ENCODE measurements around the gene ELOVL1.

The ELOVL1 gene

DNA sequence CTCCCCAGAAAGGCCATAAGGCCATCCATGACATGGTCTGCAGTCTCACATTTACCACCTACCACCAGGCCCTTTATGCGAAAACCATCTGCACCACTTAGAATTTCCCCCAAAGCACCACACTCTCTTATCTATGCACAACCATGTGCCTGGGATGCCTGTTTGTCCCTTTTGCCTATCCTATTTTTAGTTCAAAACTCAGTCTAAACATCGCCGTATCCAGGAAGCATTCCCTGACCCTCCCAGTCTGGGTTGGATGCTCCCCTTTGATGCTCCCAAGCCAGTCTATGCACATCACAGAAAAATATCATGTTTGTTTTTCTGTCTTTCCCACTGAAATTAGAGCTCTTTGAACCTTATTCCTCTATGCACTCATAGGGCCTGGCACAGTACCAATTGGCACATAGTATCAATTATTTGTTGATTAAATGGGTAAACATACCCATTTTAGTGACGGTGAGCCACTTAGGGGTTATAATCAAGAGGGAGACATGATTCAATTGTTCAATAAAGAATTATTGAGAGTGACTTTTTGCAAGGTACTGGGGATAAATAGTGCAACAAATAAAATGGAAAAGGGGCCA, 23.5 kb downstream of the ELOVL1 start:
- TF ChIP-seq RAD21 (IDR thresholded peaks at IDR 0.05; ENCODE audit: low read depth) (no peak), CEBPB (IDR thresholded peaks at IDR 0.05) (no peak), YY1 (IDR thresholded peaks at IDR 0.05; ENCODE audit: low read depth) (no peak), FOXM1 (IDR thresholded peaks at IDR 0.05; ENCODE audit: borderline replicate concordance, low read depth) (no peak), MAX (IDR thresholded peaks at IDR 0.05) (no peak), ZBTB7A (IDR thresholded peaks at IDR 0.05; ENCODE audit: low read depth) (no peak)

GRCh38 chr1:43340559-43340958, 27.3 kb downstream of the ELOVL1 start:
- TF ChIP-seq CREB1 (IDR thresholded peaks at IDR 0.05; ENCODE audit: low read depth) (no peak), EP300 (IDR thresholded peaks at IDR 0.05; ENCODE audit: borderline replicate concordance) (no peak), EGR1 (IDR thresholded peaks at IDR 0.05) (no peak), NFIC (IDR thresholded peaks at IDR 0.05) (no peak), TAF1 (IDR thresholded peaks at IDR 0.05; ENCODE audit: low read depth) (no peak), YY1 (IDR thresholded peaks at IDR 0.05; ENCODE audit: low read depth) (no peak), CEBPB (IDR thresholded peaks at IDR 0.05) (no peak), ZBTB7A (IDR thresholded peaks at IDR 0.05; ENCODE audit: low read depth) (no peak), FOXM1 (IDR thresholded peaks at IDR 0.05; ENCODE audit: borderline replicate concordance, low read depth) (no peak), TEAD4 (IDR thresholded peaks at IDR 0.05) (no peak), TCF12 (IDR thresholded peaks at IDR 0.05; ENCODE audit: low read depth) (no peak), RAD21 (IDR thresholded peaks at IDR 0.05; ENCODE audit: low read depth) (no peak), MAX (IDR thresholded peaks at IDR 0.05) (no peak)
- TF ChIP-seq, protein P1, sequence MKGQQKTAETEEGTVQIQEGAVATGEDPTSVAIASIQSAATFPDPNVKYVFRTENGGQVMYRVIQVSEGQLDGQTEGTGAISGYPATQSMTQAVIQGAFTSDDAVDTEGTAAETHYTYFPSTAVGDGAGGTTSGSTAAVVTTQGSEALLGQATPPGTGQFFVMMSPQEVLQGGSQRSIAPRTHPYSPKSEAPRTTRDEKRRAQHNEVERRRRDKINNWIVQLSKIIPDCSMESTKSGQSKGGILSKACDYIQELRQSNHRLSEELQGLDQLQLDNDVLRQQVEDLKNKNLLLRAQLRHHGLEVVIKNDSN (IDR thresholded peaks at IDR 0.05) = no peak
- TF ChIP-seq, protein P2, sequence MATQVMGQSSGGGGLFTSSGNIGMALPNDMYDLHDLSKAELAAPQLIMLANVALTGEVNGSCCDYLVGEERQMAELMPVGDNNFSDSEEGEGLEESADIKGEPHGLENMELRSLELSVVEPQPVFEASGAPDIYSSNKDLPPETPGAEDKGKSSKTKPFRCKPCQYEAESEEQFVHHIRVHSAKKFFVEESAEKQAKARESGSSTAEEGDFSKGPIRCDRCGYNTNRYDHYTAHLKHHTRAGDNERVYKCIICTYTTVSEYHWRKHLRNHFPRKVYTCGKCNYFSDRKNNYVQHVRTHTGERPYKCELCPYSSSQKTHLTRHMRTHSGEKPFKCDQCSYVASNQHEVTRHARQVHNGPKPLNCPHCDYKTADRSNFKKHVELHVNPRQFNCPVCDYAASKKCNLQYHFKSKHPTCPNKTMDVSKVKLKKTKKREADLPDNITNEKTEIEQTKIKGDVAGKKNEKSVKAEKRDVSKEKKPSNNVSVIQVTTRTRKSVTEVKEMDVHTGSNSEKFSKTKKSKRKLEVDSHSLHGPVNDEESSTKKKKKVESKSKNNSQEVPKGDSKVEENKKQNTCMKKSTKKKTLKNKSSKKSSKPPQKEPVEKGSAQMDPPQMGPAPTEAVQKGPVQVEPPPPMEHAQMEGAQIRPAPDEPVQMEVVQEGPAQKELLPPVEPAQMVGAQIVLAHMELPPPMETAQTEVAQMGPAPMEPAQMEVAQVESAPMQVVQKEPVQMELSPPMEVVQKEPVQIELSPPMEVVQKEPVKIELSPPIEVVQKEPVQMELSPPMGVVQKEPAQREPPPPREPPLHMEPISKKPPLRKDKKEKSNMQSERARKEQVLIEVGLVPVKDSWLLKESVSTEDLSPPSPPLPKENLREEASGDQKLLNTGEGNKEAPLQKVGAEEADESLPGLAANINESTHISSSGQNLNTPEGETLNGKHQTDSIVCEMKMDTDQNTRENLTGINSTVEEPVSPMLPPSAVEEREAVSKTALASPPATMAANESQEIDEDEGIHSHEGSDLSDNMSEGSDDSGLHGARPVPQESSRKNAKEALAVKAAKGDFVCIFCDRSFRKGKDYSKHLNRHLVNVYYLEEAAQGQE (IDR thresholded peaks at IDR 0.05; ENCODE audit: low read depth) = no peak

DNA sequence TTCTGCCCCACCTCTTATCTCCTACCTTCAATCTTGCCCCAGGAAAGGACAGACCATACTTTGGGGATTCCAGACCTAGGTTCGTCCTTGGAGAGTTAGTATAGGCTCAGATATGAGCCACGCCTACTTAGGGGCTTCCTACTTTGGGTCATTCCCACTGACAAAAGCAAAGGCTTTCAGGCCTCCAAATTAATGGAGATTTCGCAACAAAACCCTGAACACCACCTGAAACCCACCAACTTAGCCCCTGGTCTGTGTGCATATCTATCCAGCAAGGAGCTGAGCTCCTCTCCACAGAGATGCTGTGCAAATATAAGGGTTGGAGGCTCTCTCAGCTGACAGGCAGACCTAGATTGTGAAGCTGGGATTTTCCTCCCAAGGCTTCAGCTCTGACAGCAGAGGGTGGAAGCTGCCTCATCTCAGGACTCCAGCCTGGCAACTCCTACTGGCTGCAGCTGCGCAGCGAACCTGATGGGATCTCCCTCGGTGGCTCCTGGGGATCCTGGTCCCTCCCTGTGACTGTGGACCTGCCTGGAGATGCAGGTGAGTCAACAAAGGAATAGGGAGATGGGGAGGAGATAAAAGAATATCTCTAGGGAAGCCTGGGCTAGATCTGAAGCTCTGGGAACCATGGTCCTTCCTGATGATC, 28.1 kb downstream of the ELOVL1 start:
- TF ChIP-seq RAD21 (IDR thresholded peaks at IDR 0.05; ENCODE audit: low read depth) = no peak
- TF ChIP-seq MAX (IDR thresholded peaks at IDR 0.05) = no peak
- no peak for TF ChIP-seq TEAD4 (IDR thresholded peaks at IDR 0.05)
- TF ChIP-seq TCF12 (IDR thresholded peaks at IDR 0.05; ENCODE audit: low read depth) = no peak
- no peak for TF ChIP-seq FOXM1 (IDR thresholded peaks at IDR 0.05; ENCODE audit: borderline replicate concordance, low read depth)
- no peak for TF ChIP-seq TAF1 (IDR thresholded peaks at IDR 0.05; ENCODE audit: low read depth)
- TF ChIP-seq EGR1 (IDR thresholded peaks at IDR 0.05) = no peak

DNA sequence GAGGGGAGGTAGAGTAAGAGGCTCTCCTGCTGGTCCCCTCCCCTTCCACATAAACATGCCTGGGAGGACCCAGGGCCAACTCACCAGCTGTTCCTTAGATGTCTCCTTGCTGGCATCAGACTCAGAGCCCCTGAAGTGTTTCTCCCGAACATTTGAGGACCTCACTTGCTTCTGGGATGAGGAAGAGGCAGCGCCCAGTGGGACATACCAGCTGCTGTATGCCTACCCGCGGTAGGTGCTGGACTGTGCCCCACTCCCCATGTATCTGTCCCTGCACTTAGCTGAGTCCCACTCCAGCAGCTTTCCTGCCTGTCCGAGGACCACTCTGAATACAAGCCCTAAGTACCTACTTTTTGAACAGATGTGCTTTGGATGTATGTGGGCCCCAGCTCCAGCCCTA, 29.8 kb downstream of the ELOVL1 start:
- no peak for TF ChIP-seq CREB1 (IDR thresholded peaks at IDR 0.05; ENCODE audit: low read depth)
- no peak for TF ChIP-seq NFIC (IDR thresholded peaks at IDR 0.05)
- TF ChIP-seq ZBTB7A (IDR thresholded peaks at IDR 0.05; ENCODE audit: low read depth) = no peak
- TF ChIP-seq TCF12 (IDR thresholded peaks at IDR 0.05; ENCODE audit: low read depth) = no peak
- no peak for TF ChIP-seq FOXM1 (IDR thresholded peaks at IDR 0.05; ENCODE audit: borderline replicate concordance, low read depth)
- TF ChIP-seq CEBPB (IDR thresholded peaks at IDR 0.05) = no peak
- TF ChIP-seq, protein P2 (IDR thresholded peaks at IDR 0.05; ENCODE audit: low read depth) = no peak

DNA sequence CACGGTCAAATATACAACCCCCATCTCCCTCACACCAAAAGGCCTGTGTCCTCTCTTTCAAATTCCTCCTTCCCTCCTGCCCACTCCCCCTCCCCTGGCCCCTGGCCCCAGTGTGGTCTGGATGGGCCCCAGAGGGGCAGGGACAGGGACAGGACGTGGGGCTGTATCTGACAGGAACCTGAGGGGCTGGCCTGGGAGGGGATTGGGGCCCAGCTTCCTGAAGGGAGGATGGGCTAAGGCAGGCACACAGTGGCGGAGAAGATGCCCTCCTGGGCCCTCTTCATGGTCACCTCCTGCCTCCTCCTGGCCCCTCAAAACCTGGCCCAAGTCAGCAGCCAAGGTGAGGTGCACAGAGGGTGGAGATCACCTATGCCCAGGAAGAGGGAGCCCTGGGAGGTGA, 30.2 kb downstream of the ELOVL1 start, which contains the start of gene MPL:
Gene MPL, plus strand, starts transcription at position 231 of the 400 bp plus-strand sequence. Its CDS starts 31 bp downstream, at position 262.
- TF ChIP-seq, protein P2 (IDR thresholded peaks at IDR 0.05; ENCODE audit: low read depth) = no peak
- TF ChIP-seq FOXM1 (IDR thresholded peaks at IDR 0.05; ENCODE audit: borderline replicate concordance, low read depth) = no peak
- no peak for TF ChIP-seq MAX (IDR thresholded peaks at IDR 0.05)
- no peak for TF ChIP-seq EGR1 (IDR thresholded peaks at IDR 0.05)
